CD4-positive, alpha-beta T cell treated with Interleukin-17A for 4 hours (primary cell): ENCODE data around the gene MOB2.

ENCODE experiments used
- DNase-seq: peaks from one replicate; pipeline ENCODE4 v3.0.0-alpha.2; 2020; ENCODE audit warnings: mixed read lengths

The MOB2 gene

DNA sequence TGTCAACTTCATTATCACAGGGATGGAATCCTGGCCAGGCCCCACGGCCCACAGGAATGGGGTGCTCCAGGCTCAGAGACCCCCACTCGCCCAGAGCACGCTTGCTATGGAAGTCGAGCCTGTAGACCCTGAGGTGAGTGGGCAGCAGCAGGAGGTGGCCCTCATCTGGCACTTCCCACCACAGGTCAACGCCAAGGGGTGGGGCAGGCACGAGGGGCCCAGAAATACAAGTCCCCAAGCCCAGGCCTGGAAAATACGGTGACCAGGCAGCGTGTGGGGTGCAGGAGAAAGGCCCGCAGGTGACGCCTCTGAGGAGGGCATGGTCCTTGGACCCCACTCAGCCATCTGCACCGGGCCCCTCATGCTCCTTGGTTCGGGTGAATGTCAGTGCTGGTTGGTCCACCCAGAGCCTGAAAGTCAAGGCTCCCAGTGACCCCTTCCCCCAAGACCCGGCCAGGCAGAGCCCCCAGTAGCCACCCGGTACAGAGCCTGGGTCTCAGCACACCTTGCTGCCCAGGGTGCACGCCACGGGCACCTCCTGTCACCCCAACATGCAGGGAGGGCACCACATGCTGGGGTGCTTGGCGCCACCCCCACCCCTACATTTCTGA lies 2.4 kb downstream of the MOB2 start:
- no peak for DNase-seq

DNA sequence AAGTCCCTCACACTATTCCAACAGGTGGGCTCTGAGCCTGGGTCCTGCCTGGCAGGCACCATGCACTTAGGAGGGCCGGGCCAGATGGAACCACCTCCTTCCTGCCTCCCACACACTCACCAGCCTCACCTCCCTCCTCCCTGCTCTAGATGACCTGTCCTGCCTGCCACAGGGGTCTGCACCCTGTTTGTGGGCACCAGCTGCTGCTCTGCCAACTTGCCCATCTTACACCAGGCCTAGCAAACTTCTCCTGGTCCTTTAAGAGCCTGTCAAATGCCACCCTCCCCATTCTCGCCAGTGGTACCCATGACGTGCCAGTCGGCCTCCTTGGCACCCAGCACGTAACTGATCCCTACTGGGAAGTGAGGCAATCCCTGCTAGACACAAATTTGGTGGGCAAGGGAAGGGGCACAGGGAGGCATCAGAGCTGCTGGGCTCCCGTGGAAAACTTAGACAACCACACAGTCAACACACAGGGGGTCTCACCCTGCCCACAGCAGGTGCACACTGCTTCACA lies 3.1 kb downstream of the MOB2 start:
- no peak for DNase-seq

DNA sequence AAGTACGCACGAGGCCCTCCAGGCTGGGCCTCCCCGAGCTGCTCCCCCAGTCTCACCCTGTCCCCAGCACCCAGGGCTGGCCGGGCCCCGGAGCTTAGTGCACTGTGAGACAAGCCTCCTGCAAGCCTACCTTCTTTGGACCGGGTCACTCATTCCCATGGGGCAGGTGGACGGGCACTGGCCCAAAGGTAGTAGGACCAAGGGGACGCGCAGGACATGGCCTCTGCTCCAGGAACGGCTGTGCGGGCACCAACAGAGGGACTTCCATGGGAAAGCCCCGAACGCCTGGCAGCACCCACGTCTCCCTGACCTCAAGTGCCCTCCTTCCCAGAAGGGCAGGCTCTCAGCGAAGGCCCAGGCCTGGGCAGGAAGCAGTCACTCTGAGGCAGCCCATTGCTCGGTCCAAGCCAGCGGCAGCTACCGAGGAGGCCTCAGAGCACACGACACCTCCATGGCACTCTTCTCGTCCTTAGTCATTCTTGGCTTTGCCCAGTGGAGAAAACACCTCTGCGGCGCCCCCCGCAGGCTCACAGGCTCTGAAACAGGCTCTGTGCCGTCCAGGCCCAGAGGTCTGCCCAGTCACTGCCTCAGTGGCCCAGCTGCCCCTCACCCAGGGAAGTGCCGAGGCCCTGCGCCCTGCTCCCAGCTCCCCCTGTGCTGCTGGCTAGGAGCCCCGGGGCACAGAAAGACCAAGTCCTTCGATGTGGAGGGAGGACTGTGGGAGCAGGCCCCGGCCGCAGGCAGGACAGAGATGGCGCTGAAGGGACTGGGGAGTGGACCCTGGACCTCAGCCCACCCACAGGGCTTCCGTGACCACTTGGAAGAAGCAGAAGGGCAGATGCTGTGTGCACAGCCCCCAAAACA lies 3.8 kb downstream of the MOB2 start:
- no peak for DNase-seq

DNA sequence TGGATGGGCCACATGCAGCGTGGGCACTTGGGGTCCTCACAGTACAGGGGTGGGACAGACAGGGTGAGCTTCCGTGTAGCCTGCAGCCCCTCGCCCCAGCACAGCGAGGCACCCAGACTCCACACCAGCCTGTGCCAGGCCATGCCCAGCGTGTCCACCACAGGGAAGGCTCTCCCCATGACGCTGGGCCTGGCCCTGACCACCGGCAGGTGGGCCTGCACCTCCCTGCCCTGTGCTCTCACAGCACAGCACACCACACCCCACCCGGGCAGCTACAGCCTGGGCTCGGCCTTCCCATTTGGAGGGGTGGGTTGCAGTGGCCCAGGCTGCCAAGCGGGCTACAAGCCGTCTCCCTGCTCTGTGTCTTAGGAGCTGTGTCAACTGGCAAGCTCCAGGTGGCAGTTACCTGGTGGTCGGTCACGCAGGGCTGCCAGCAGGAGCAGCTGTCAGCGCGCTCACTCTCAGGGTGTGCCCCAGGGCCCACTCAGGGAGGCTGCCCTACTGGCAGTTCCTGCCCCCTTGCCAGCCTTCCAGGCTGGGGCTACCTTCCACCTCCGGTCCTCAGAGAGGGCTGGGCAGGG lies 4.6 kb downstream of the MOB2 start:
- no peak for DNase-seq

DNA sequence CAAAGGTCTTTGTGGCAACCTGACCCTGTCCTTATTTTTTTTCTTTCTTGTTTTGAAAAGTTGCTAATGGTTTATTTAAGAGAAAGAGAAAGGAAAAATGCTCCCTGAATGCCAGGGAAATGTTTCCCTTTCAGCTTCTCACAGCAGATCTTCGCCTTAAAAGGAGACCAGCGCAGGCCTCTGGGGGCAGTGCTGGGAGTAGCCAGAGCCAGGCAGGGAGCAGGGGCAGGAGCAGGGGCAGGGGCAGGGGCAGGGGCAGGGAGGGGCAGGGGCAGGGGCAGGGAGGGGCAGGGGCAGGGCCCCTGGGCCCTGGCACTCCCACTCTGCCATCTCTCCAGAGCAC lies 5.1 kb downstream of the MOB2 start:
- DNase-seq: no peak

DNA sequence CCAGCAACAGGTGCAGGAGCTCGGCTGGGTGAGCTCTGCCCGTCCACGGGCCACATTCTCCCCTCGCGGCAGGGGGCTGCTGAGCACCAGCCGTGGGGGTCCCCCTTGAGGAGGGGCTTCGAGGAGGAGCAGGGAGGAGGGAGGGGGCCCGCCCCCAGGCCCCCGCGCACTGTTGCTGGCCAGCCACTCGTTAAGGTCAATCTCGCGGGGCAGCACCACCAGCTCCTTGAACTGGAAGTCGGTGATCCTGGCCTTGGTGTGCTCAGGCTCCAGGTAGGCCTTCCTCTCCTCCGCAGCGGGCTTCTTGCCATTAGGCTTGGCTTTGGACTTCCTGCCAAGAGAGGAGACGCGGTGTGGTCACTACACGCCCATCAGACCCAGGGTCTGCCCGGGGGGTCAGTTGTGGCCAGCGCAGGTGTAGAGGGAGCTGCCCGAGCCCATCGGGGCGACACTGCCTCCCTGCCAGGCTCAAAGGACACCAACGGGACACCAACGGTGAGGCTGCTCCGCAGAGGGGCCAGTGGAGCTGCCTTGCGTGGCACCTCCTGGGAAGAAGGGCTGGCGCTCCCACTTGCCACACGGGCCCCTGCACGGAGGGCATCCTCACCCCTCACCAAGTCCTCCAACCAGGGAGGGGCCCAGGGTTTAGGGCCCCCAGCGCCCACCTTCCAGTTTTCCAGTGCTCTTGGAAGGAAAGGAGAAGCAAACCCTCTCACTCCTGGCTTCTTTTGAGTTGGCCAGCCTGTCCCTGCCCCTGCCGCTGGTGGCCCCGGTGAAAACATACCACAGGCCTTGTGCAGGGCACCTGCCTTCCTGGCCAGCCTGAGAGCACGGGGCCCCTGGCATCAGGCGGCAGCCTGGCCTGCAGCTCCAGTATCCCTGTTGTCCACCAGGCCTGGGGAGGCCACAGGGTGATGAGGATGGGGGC lies 5.8 kb downstream of the MOB2 start:
- DNase-seq: no peak

DNA sequence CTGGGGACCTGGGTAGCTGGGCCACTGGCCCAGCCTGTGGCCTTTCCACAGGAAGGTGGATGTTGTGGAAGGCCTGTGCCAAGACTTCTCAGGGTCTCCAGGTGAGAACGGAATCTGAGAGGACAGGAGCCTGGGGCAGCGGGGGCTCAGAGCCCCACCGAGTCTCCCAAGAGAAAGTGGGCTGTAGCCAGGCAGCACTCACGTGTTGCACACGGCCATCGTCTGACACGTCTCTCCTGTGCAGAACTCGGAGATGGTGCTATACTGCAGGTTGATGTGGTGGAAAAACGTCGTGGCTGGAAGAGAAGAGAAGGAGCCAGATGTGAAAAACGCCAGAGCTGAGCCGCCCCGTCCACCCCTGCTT lies 6.4 kb downstream of the MOB2 start:
- no peak for DNase-seq

DNA sequence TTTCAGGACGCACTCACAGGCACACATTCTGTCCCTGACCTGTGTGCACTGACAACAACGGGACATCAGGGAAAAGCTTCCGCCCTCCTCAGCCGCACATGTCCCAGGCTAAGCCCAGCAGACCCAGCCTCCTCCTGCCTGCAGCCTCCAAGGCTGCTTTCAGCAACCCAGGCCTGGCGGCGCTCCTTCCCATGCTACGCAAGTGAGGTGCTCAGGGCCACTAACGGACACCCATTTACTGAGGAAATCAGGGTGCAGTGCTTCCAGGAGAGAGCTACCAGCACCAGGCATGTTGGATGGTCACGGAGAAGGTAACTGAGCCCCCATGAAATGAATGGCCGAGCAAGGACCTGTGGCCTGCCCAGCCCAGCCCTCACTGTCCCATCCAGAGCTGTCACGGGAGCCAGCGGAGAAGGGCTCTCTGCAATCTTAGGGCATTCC lies 6.9 kb downstream of the MOB2 start:
- no peak for DNase-seq

DNA sequence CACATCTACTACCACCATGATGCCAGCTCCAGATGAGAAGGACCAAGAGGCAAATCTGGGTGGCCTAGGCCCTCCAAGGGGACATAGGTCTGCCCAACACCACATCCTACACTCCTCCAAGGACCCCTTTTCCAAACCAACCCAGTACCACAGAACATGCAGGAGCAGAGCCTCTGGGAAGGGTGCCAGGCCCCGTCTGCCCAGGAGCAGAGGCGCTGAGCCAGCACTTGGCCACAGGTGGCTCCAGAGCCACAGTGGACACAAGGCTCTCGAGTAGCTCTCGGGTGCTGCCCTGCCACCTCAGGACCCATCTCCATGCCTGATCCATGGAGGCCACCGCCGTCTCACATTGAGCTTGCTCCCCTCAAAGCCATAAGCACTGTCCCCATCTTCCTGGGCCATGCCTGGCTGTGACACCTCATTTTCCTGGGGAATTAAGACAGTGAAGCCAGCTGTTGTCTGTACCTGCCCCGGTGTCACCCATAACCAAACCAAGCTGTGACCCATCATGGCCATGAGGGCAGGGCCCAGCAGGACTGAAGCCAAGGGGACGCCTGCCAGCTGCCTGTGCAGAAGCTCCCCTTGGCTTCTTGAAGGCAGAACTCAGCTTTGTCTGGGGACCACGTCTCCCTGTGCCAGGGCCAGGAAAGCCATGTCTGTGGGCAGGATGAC lies 7.4 kb downstream of the MOB2 start:
- no peak for DNase-seq

DNA sequence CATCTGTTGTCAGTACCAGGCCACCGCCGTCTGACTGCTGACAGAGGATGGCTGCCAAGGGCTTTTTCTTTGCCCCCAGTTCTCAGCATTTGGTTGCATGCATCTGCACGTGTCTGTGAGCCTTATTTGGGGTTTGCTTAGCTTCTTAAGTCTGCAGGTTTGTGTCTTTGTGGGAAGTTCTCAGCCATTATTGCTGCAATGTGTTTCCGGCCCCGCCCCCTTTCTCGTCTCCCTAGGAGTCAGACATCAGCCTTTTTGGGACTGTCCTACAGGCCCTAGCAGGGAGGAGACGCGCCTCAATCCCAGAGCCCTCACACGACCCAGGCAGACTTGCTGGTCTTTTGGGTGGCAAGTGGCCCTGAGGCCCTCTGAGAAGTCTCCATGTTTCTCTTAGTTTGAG lies 8.0 kb downstream of the MOB2 start:
- DNase-seq: no peak

DNA sequence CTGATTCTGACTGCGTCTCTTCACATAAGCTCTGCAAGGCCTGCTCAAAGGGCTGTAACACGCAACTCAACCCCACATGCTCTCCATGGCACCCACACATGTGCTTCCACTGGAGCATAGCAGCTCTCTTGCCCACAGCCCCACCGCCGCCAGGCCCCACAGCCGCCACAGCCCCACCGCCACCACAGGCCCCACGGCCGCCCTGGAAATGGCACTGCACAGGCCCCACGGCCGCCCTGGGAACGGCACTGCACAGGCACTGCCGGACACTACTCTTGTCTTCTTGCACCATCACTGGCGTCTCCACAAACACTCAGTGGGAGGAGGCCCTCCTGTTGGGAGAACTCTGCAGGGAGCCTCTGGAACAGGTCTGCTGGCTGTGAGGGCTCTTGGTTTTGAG lies 8.6 kb downstream of the MOB2 start:
- no peak for DNase-seq

DNA sequence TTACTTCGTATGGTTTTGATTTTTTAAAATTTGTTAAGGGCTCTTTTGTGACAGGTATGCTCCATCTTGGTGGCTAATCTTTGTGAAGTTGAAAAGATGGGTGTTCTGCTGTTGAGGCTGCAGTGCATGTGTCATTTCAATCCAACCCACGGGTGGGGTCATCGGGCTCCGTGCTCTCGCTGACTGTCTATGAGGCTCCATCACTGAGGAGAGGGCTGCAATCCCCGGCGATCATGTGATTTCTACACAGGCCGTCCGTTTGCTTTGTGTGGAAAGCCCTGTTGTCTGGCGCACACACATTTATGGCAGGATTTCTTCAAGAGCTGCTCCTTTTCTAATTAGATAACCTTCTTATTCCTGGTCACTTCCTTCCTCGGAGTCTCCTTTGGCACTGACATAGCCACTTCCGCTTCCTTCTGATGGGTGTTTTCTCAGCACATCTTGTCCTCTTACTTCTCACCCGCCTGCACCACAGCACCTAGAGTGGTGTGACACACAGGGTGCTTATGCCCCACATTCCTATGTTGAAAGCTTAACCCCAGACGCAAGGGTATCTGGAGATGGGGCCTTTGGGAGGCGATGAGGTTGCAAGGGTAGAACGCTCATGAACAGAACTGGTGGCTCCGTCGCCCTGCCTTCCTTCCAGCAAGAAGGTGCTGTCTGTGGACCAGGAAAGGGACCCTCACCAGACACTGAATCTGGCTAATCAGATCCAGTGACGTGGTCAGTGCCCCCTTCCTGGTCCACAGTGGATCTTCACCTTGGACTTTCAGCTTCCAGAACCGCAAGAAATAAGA lies 9.4 kb downstream of the MOB2 start:
- DNase-seq: no peak

DNA sequence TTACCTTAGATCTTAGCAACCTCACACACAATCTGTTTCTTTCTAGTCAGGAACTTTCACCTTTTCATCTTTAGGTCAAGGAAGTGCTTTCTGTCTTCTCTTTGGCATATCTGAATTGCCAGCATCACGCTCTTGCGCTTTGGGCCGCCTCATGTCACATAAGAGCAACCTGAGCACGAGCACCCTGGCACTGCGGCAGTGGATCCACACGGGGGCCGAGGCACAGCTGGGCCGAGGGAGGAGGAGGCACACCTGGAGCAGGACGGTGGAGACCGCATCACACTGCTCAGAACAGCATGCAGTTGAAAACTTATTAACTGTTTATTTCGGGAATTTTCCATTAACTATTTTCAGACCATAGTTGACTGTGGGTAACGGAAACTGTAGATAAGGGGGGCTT lies 10.7 kb downstream of the MOB2 start:
- no peak for DNase-seq

DNA sequence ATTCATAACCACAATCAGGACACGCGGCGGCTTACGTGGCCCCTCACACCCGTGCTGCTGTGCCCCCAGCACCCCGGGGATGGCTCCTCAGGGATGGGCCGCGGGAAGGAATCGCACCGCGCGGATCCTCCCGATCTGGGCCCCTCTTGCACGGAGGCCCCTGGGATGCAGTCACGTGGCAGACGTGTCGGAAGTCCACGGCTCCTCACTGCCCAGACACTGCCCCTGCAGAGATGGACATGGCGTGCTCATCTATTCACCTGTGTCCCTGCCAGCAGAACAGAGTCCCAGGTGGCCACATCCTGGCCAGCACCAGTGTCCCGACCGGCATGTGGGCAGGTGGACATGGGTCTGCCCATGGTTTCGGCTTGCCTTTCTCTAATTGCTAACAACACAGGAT lies 12.8 kb downstream of the MOB2 start:
- no peak for DNase-seq

DNA sequence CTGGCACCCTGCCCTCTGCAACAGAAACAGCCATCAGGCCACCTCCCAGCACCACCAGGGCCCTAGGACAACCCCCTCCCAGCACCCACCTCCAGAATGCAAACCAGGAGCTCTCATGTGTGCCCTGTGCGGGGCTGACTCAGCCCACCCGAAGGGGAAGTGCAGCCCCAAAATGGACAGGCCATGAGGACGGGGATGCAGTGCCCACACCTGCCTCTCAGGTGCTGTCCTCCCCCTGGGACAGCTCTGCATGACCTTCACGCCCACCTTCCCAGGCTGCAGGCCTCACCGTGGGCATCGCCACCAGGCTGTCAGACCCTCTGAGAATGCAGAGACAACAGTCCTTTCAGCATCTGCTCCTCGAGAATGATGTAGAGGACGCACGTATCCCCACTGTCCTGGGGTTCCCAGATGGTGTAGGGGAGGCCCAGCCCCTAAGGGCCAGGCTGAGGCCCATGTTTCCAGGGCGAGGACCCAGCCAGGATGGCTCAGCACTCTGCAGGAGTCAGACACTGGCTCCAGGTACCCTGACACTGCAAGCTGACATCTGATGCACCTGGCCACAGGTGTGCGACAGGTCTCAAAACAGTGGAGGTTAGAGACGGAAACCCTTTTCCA lies 13.5 kb downstream of the MOB2 start:
- no peak for DNase-seq

DNA sequence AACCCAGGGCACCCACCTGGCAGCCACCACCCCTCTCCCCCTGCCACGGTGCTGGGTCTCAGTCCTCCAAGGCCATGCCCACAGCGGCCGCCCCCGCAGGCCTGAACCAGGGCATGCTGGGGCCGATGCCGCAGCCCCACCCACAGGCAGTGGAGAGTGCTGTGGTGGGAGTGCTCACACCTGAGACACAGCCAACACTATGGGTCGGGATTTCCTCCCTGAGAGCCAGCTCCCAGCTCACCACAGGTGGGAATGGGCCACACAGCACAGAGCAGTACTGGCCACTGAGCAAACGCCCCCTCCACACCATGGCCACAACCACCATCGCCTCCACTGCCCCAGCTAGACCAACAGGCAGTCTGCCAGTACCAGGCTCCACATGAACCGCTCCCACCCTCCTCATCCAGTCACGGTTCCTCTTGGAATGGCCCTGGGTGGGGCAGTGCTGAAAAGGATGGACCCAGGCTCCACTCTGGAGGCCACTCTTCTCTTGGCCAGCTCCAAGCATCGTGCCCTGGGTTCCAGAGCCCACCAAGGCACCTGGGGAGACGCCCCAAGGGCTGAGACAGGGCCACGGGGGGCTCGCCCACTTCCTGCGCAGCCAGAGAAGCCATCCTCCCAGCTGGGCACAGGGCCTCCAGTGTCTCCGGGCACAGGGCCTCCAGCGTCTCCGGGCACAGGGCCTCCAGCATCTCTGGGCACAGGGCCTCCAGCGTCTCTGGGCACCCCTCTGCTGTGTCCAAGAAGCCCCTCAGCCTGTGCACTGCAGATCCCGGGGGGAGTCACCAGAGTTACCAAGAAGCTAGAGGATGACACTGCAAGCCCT lies 14.2 kb downstream of the MOB2 start:
- no peak for DNase-seq

DNA sequence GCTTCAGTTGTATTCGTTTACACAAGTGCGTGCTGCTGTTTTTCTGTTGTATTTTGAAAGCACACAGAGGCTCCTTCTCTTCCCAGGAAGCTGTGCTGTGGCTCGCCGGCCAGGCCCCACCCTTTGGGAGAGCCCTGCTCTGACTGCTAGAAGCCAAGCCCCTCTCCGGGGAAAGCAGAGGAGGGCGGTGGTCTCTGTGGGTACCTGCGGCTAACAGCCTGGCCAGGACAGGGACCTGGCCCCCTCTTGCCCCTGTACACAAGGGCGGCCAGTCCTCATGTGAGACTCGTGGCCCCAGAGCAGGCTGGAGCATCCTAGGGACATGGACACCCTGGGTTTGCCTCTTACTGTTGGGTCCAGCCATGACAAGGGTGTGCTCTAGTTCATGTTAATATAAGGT lies 14.8 kb downstream of the MOB2 start:
- DNase-seq: no peak

DNA sequence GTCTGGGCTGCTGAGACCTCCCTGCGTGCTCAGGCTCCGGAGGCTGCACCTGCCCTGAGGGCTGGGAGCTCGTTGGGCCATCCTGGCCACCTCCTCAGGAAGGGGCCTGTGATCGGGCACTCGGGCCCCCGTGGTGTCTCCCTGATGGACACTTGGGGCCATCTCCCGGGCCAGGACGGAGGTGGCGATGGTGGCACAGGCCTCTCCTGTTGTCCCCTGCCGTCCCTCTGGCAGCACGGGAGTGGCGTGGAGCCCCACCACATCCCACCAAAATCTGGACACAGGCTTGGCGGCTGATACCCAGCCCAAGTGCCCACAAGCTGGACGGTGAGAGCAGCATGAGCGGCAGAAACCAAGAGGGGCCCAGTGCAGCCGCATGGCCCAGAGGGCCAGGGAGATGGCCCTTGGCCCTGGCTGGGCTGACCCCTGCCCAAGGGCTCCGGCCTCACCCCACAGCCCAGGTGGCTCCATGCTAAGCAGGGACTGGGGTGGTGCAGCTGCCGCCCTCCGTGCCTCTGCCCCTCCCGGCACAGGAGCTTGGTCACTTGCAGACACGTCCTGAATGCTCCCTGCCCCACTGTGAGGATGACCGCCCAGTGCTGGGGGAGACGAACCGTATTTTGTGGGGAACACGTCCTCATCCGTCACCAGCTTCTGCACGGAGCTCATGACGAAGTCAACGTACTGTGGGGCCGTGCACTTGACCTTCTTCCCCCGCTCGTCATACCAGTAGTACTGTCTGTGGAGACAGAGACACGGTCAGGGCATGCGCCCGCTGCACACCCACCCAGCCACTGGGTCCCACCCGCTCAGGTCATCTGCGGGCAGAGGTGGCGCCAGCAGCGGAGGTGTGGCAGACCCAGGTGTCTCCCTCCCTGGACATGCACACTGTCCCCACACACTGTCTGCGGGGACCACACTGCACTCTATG lies 15.6 kb downstream of the MOB2 start:
- no peak for DNase-seq
